ENCODE measurements around the gene MFSD12.

DNA sequence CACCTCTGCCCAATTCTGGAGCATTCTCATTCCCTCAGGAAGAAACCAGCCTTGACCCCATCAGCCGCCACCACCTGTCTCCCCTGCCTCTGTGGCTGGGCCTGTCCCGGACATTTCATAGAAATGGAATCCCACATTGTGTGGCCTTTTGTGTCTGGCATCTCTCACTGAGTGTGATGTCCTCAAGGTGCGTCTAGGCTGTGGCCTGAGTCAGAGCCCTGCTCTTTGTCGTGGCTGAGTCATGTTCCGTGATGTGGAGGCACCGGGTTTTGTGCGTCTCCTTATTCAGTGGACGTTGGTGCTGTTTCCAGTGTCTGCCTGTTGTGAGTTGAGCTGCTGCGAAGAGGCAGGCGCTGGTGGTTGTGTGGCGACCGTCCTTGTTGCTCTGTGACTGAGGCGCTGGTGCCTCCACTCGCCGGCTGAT, 47.8 kb downstream of the MFSD12 start:
- TF ChIP-seq, protein P1, sequence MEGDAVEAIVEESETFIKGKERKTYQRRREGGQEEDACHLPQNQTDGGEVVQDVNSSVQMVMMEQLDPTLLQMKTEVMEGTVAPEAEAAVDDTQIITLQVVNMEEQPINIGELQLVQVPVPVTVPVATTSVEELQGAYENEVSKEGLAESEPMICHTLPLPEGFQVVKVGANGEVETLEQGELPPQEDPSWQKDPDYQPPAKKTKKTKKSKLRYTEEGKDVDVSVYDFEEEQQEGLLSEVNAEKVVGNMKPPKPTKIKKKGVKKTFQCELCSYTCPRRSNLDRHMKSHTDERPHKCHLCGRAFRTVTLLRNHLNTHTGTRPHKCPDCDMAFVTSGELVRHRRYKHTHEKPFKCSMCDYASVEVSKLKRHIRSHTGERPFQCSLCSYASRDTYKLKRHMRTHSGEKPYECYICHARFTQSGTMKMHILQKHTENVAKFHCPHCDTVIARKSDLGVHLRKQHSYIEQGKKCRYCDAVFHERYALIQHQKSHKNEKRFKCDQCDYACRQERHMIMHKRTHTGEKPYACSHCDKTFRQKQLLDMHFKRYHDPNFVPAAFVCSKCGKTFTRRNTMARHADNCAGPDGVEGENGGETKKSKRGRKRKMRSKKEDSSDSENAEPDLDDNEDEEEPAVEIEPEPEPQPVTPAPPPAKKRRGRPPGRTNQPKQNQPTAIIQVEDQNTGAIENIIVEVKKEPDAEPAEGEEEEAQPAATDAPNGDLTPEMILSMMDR (IDR thresholded peaks at IDR 0.05; ENCODE audit: poor library complexity) = no peak
- TF ChIP-seq EZH2 (IDR thresholded peaks at IDR 0.05; ENCODE audit: borderline replicate concordance) = no peak
- TF ChIP-seq EZH2phosphoT487 (IDR thresholded peaks at IDR 0.05; ENCODE audit: low read depth, severe bottlenecking, unreplicated experiment) = no peak
